DOHH2 (cell line): ENCODE results near the gene REEP1.

Source experiments
- H3F3A ChIP-seq: fragments of 200-600 bp; sonication (generic), shearing (Covaris generic); 2 replicates; pipeline ENCODE4 v1.6.0; 2016; ENCODE audit warnings: antibody characterized with exemption, mild to moderate bottlenecking; ENCODE audit not compliant: control insufficient read depth, insufficient read depth
- H3K27ac ChIP-seq: fragments of 200-600 bp; sonication (generic); 2 replicates; pipeline ENCODE4 v1.5.1; 2014; ENCODE audit warnings: low read depth, mild to moderate bottlenecking, low read length, moderate library complexity
- H3K27me3 ChIP-seq: fragments of 200-600 bp; sonication (generic); 2 replicates; pipeline ENCODE4 v1.6.1; 2014; ENCODE audit warnings: mild to moderate bottlenecking, low read length, mixed read lengths; ENCODE audit not compliant: control insufficient read depth
- H3K36me3 ChIP-seq: fragments of 200-600 bp; sonication (generic); 2 replicates; pipeline ENCODE4 v1.6.1; 2014; ENCODE audit warnings: mild to moderate bottlenecking, low read length, moderate library complexity, mixed read lengths; ENCODE audit not compliant: control insufficient read depth
- H3K4me1 ChIP-seq: fragments of 200-600 bp; sonication (generic); 2 replicates; pipeline ENCODE4 v1.6.1; 2014; ENCODE audit warnings: mild to moderate bottlenecking, low read length, mixed read lengths; ENCODE audit not compliant: control insufficient read depth
- H3K4me2 ChIP-seq: fragments of 200-600 bp; sonication (generic); 2 replicates; pipeline ENCODE4 v1.6.0; 2014; ENCODE audit warnings: mild to moderate bottlenecking, low read length, moderate library complexity
- H3K4me3 ChIP-seq: fragments of 200-600 bp; sonication (generic); 2 replicates; pipeline ENCODE4 v1.5.1; 2014; ENCODE audit warnings: mild to moderate bottlenecking, low read length, mixed read lengths
- H3K79me2 ChIP-seq: fragments of 200-600 bp; sonication (generic); 2 replicates; pipeline ENCODE4 v1.6.1; 2014; ENCODE audit warnings: mild to moderate bottlenecking, low read length, mixed read lengths; ENCODE audit not compliant: control insufficient read depth
- H3K9me2 ChIP-seq: fragments of 200-600 bp; sonication (generic); replicated peaks from 2 replicates; pipeline ENCODE4 v1.6.1; 2014; ENCODE audit warnings: mild to moderate bottlenecking, low read length, mixed read lengths; ENCODE audit not compliant: control insufficient read depth
- H3K9me3 ChIP-seq: fragments of 200-600 bp; sonication (generic); 2 replicates; pipeline ENCODE4 v1.6.1; 2014; ENCODE audit warnings: antibody characterized with exemption, low read length, mixed read lengths; ENCODE audit not compliant: control insufficient read depth, insufficient read depth
- H4K20me1 ChIP-seq: fragments of 200-600 bp; sonication (generic); 2 replicates; pipeline ENCODE4 v1.6.0; 2014; ENCODE audit warnings: low read depth, mild to moderate bottlenecking, antibody characterized with exemption, low read length, moderate library complexity; ENCODE audit not compliant: control insufficient read depth, insufficient read depth
- CTCF ChIP-seq: fragments of 200-600 bp; sonication (generic); IDR thresholded peaks from one replicate; pipeline ENCODE4 v1.5.1; 2014; ENCODE audit warnings: antibody characterized with exemption, mild to moderate bottlenecking, low read depth, low read length; ENCODE audit not compliant: poor library complexity, severe bottlenecking
- EZH2phosphoT487 ChIP-seq: fragments of 200-600 bp; sonication (generic); IDR thresholded peaks from 2 replicates; pipeline ENCODE4 v1.6.1; 2017; ENCODE audit warnings: borderline replicate concordance, mild to moderate bottlenecking, antibody characterized with exemption, low read length, moderate library complexity, mixed read lengths

Gene REEP1

GRCh38 chr2:86332654-86333053 lies 4.8 kb downstream of the REEP1 start:
- H3K79me2 ChIP-seq = no peaks in the 10 kb centered on the region
- H3K4me2 ChIP-seq = no peak overlapping the region
- no peaks in the 10 kb centered on the region for H3F3A ChIP-seq
- H4K20me1 ChIP-seq = no peaks in the 10 kb centered on the region
- H3K36me3 ChIP-seq = no peaks in the 10 kb centered on the region
- no peak overlapping the region for H3K27ac ChIP-seq
- H3K9me2 ChIP-seq = no peaks in the 10 kb centered on the region
- no peak overlapping the region for H3K4me3 ChIP-seq
- no peaks in the 10 kb centered on the region for H3K4me1 ChIP-seq
- no peak for TF ChIP-seq CTCF
- TF ChIP-seq EZH2phosphoT487 = no peak
- no peaks in the 10 kb centered on the region for H3K9me3 ChIP-seq
- peaks cover 18% of the 10 kb centered on the region for H3K27me3 ChIP-seq

GRCh38 chr2:86331384-86331783 lies 6.0 kb downstream of the REEP1 start:
- H3K9me2 ChIP-seq = no peaks in the 10 kb centered on the region
- no peaks in the 10 kb centered on the region for H3F3A ChIP-seq
- no peak for TF ChIP-seq CTCF
- TF ChIP-seq EZH2phosphoT487 = no peak
- no peaks in the 10 kb centered on the region for H3K9me3 ChIP-seq
- no peaks in the 10 kb centered on the region for H3K36me3 ChIP-seq
- H3K4me3 ChIP-seq = no peak overlapping the region
- H3K27me3 ChIP-seq = peaks cover 12% of the 10 kb centered on the region
- no peaks in the 10 kb centered on the region for H4K20me1 ChIP-seq
- no peaks in the 10 kb centered on the region for H3K4me1 ChIP-seq
- H3K4me2 ChIP-seq = no peak overlapping the region
- H3K79me2 ChIP-seq = no peaks in the 10 kb centered on the region
- H3K27ac ChIP-seq = no peak overlapping the region

GRCh38 chr2:86330001-86330400 lies 7.4 kb downstream of the REEP1 start:
- H3K9me2 ChIP-seq = no peaks in the 10 kb centered on the region
- H3K4me1 ChIP-seq = no peaks in the 10 kb centered on the region
- H3K27me3 ChIP-seq = peaks cover 6% of the 10 kb centered on the region
- no peak for TF ChIP-seq EZH2phosphoT487
- no peak for TF ChIP-seq CTCF
- H3K27ac ChIP-seq = no peak overlapping the region
- no peaks in the 10 kb centered on the region for H3F3A ChIP-seq
- no peak overlapping the region for H3K4me2 ChIP-seq
- no peaks in the 10 kb centered on the region for H3K79me2 ChIP-seq
- no peaks in the 10 kb centered on the region for H3K9me3 ChIP-seq
- H4K20me1 ChIP-seq = no peaks in the 10 kb centered on the region
- no peaks in the 10 kb centered on the region for H3K36me3 ChIP-seq
- no peak overlapping the region for H3K4me3 ChIP-seq
